ENCODE measurements around the gene ATP2C2.

GRCh38 chr16:84373907-84374489 lies 5.7 kb downstream of the ATP2C2 start:
- TF ChIP-seq POLR2A (IDR thresholded peaks at IDR 0.05; ENCODE audit: low read depth): no peak
- TF ChIP-seq, protein P1, sequence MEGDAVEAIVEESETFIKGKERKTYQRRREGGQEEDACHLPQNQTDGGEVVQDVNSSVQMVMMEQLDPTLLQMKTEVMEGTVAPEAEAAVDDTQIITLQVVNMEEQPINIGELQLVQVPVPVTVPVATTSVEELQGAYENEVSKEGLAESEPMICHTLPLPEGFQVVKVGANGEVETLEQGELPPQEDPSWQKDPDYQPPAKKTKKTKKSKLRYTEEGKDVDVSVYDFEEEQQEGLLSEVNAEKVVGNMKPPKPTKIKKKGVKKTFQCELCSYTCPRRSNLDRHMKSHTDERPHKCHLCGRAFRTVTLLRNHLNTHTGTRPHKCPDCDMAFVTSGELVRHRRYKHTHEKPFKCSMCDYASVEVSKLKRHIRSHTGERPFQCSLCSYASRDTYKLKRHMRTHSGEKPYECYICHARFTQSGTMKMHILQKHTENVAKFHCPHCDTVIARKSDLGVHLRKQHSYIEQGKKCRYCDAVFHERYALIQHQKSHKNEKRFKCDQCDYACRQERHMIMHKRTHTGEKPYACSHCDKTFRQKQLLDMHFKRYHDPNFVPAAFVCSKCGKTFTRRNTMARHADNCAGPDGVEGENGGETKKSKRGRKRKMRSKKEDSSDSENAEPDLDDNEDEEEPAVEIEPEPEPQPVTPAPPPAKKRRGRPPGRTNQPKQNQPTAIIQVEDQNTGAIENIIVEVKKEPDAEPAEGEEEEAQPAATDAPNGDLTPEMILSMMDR (IDR thresholded peaks at IDR 0.05): no peak
- TF ChIP-seq EP300 (IDR thresholded peaks at IDR 0.05): no peak
